GM20000 (cell line): Measurements from ENCODE around the gene ECE1.

Experiments
- DNase-seq: peaks from one replicate; pipeline ENCODE4 v3.0.0; 2012; ENCODE audit warnings: low spot score
- CTCF ChIP-seq: IDR thresholded peaks from 2 replicates; pipeline ENCODE4 v1.5.1; 2012; ENCODE audit warnings: mild to moderate bottlenecking, control low read depth; ENCODE audit errors: extremely low read depth, missing control alignments

Gene ECE1

GRCh38 chr1:21335750-21336224 is 45.5 kb upstream of the ECE1 start:
- TF ChIP-seq CTCF = no peak
- no peak for DNase-seq

- no peak for DNase-seq
- no peak for TF ChIP-seq CTCF
Measured at GRCh38 chr1:21335088-21335691, 44.9 kb upstream of the ECE1 start.

GRCh38 chr1:21334214-21335087 is 44.2 kb upstream of the ECE1 start:
- DNase-seq = peak; percentile 75
- peak; percentile 73 for TF ChIP-seq CTCF

- no peak for TF ChIP-seq CTCF
- DNase-seq = no peak
Measured at GRCh38 chr1:21333824-21334213, 43.6 kb upstream of the ECE1 start.

- DNase-seq = no peak
Measured at GRCh38 chr1:21332554-21333311, 42.5 kb upstream of the ECE1 start.

GRCh38 chr1:21331752-21332478 is 41.7 kb upstream of the ECE1 start:
- no peak for DNase-seq
- TF ChIP-seq CTCF = no peak

More at GRCh38 chr1:21332554-21333311, 42.5 kb upstream of the ECE1 start:
- TF ChIP-seq CTCF = no peak
